Ishikawa (cell line): ENCODE results near the gene THAP8.

Experiments
- CEBPB ChIP-seq: IDR thresholded peaks from 2 replicates; pipeline ENCODE4 v1.6.1; 2012
- CREB1 ChIP-seq: IDR thresholded peaks from 2 replicates; pipeline ENCODE4 v1.6.1; 2012; ENCODE audit warnings: low read depth
- EGR1 ChIP-seq: IDR thresholded peaks from 2 replicates; pipeline ENCODE4 v1.6.1; 2012
- EP300 ChIP-seq: IDR thresholded peaks from 2 replicates; pipeline ENCODE4 v1.6.1; 2012; ENCODE audit warnings: borderline replicate concordance
- FOXM1 ChIP-seq: IDR thresholded peaks from 2 replicates; pipeline ENCODE4 v1.6.1; 2012; ENCODE audit warnings: low read depth, borderline replicate concordance
- MAX ChIP-seq: IDR thresholded peaks from 2 replicates; pipeline ENCODE4 v1.6.1; 2012
- NFIC ChIP-seq: IDR thresholded peaks from 2 replicates; pipeline ENCODE4 v1.6.1; 2012
- RAD21 ChIP-seq: IDR thresholded peaks from 2 replicates; pipeline ENCODE4 v1.6.1; 2012; ENCODE audit warnings: low read depth
- REST ChIP-seq: IDR thresholded peaks from 2 replicates; pipeline ENCODE4 v1.6.1; 2012; ENCODE audit warnings: low read depth, mild to moderate bottlenecking
- TAF1 ChIP-seq: IDR thresholded peaks from 2 replicates; pipeline ENCODE4 v1.6.1; 2012; ENCODE audit warnings: low read depth, mild to moderate bottlenecking
- TCF12 ChIP-seq: IDR thresholded peaks from 2 replicates; pipeline ENCODE4 v1.6.1; 2012; ENCODE audit warnings: low read depth
- TEAD4 ChIP-seq: IDR thresholded peaks from 2 replicates; pipeline ENCODE4 v1.6.1; 2012
- USF1 ChIP-seq: IDR thresholded peaks from 2 replicates; pipeline ENCODE4 v1.6.1; 2012
- YY1 ChIP-seq: IDR thresholded peaks from 2 replicates; pipeline ENCODE4 v1.6.1; 2012; ENCODE audit warnings: low read depth
- ZBTB7A ChIP-seq: IDR thresholded peaks from 2 replicates; pipeline ENCODE4 v1.6.1; 2012; ENCODE audit warnings: low read depth

Gene THAP8

DNA sequence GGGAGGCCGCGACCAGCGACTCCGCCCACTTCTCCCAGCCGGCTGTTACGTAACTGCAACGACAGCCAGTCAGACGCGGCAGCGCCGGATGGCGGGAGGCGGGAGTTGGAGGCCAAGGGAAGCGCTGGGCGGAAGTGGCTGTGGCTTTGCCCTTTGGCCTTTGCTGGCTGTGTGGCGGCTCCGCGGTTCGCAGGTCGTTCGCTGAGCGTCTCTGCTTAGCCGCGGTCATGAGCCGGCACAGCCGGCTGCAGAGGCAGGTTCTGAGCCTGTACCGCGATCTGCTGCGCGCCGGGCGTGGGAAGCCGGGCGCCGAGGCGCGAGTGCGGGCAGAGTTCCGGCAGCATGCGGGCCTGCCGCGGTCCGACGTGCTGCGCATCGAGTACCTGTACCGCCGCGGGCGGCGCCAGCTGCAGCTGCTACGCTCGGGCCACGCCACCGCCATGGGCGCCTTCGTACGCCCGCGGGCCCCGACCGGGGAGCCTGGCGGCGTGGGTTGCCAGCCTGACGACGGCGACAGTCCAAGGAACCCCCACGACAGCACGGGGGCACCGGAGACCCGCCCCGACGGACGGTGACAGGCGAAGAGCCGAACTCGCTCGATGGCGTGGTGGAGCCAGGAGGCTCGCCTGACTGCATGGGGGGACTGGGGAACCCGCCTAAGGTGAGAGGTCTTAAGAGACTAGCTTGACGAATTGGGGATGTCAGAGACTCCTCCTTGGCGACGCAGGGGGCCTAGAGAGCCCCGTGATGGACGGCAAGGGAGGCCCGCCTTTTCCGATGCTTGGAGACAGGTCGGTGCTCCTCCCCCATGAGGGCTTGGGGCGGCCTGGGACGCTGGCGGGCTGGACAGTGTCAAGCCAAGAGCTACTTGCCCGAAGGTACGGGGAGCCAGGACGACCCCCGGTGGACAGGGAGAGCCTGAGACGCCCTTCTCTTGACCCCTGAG lies 58.8 kb downstream of the THAP8 start, which contains the start of gene SDHAF1:
SDHAF1 (plus strand) TSS at position 141 of the 946 bp plus-strand sequence; CDS start at position 228, 87 bp downstream.
- peak; percentile 31; the same call in 1 of the 2 replicates for TF ChIP-seq TCF12
- TF ChIP-seq MAX, result peak; percentile 66
- peak; percentile 66; the same call in 1 of the 2 replicates for TF ChIP-seq CEBPB
- TF ChIP-seq FOXM1, result no peak
- TF ChIP-seq REST, result no peak
- no peak for TF ChIP-seq USF1
- peak; percentile 81 for TF ChIP-seq TAF1
- TF ChIP-seq EGR1, result no peak
- no peak for TF ChIP-seq ZBTB7A
- no peak for TF ChIP-seq TEAD4
- TF ChIP-seq CREB1, result peak; percentile 82
- TF ChIP-seq YY1, result no peak
- TF ChIP-seq EP300, result no peak; the same call in 1 of the 2 replicates
- no peak for TF ChIP-seq NFIC
- TF ChIP-seq RAD21, result no peak

GRCh38 chr19:35993923-35994598 lies 60.0 kb downstream of the THAP8 start:
- no peak for TF ChIP-seq MAX
- no peak for TF ChIP-seq NFIC
- TF ChIP-seq EP300, result no peak
- TF ChIP-seq CREB1, result no peak
- no peak for TF ChIP-seq TAF1
- TF ChIP-seq REST, result no peak
- TF ChIP-seq ZBTB7A, result no peak
- TF ChIP-seq TEAD4, result no peak
- no peak for TF ChIP-seq TCF12
- TF ChIP-seq USF1, result no peak

- TF ChIP-seq USF1 (no peak), TAF1 (no peak), YY1 (no peak), CEBPB (no peak), TEAD4 (no peak), MAX (no peak), CREB1 (no peak), NFIC (no peak), ZBTB7A (no peak), RAD21 (no peak), EP300 (no peak), EGR1 (no peak), REST (no peak), FOXM1 (no peak), TCF12 (no peak)
Observed at GRCh38 chr19:35992907-35993765, 60.9 kb downstream of the THAP8 start.
